NCI-H2107 (cell line): Measurements from ENCODE around the gene PHACTR1.

Source experiments
- DNase-seq: peaks from one replicate; lab custom pipeline; 2025; lab: John Stamatoyannopoulos, UW

PHACTR1 gene

DNA sequence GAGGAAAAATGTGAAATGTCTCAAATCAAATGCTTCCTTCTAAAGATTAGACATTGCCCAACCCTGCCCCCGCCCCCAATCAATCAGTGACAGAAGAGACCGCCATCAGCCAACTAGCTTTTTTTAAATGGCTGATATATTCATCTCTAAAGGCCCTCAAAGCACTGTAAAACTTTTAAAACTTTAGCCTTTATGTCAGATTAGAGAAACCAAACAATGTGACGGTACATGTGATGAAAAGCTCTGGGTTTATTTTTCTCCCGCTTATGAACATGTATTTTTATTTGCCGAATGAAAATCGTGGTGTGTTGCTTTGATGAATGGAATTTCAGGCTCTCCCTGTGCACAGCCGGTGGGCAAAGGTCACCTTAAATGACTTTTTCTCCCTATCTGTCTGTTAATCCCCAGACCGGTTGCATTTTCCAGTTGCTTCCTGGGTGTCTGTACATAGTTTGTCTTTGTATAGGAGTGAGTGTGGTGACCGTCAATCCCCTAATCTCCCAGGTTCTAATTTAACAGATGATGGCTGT is 573.3 kb downstream of the PHACTR1 start:
- DNase-seq = no peak

DNA sequence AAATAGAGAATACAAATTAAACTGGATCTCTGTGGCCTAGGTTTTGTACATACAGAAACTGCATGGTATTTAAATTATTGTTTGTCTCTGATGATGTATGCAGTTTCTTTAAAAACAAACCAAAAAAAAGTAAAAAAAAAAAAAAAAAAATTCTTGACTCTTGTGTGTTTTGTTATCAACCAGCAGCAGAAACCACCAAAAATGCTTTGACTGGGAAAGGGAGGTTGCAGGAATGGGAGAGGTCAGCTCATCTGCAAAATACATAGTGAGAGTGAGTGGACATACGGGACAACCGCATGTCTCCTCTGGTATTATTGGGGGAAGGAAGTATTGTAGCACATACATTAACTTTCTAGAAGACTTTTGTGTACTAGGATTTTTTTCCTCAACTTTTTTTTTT is 573.8 kb downstream of the PHACTR1 start:
- no peak for DNase-seq

DNA sequence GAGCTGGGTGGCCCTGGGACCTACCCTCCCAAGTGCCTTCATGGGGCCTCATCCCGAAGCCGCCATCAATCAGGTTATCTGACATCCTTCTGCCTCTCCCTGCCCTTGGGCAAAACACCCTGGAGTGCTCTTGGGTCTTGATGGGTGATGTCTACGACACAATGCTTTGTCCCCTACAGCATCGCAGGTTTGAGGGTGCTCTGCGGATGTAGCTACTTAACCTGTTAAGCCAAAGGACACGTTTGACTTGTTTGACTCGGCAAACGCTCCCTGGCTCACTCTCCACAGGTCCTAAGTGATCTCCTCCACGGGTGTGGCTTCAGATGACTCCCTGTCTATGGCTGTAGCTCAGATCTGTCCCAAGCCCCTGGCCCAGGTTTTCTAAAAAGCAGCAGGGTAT is 576.2 kb downstream of the PHACTR1 start:
- DNase-seq = no peak

DNA sequence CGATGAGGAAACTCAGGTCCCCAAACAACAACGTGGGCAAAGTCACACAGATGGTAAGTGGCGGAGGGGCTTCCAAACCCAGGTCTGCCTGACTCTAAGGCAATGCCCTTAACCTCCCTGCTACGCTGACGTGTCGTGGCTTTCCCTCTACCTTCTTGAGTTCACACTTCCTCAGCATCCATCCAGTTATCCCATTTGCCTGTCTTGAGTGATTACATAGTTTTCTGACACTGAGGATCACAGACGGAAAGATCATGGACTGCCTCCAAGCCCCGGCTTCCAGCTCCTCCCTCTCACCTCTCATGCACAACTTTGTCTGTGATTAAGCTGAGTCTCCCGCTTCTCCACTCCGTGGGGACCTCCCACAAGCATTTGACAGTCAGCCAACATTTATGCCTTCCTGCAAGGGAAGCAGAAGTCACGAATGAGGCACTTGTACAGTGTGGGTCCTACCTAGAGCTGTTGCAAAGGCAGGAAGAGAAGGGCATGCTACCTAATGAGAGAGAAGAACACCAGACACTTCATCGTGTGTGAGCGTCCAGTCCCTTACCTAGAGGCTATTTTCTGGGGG is 578.0 kb downstream of the PHACTR1 start:
- DNase-seq = no peak

DNA sequence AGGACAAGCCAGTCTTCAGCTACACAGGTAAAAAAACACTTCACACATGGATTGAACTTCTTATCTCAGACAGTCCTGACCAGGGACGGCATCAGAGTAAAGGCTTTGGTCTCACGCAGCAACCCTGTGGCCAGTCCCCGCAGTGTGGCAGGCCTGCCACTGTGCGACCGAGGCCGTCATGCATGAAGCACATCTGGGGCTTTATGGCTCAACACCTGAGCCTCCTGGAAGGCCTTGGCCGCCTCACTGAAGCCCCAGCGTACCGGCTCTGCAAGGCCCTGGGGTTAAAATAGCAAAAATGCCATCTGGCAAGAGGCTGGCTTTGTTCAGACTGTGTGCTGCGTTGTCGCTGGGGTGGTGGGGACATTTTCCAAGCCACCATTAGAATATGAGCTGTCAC is 579.0 kb downstream of the PHACTR1 start:
- DNase-seq = no peak

DNA sequence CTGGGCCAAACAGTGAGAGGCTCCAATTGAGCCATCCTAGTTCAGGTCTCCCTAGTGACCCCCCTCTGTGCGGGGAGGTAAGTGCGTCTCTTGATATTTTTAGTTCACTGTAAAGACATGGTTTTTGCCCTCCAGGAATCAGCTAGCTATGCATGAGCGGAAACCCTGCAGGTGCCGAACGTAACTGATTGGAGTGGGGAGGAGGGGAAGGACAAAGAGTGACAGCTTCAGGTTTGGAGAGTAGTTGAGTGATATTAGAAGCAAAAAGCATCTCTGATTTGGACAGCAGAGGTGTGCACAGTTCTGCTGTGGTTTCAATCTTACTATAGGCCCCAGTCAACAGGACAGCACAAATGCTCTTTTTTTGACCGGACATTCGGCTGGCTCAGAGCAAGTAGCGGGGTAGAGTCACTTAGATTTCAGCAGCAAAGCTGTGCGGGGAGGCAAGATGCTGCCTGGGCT is 580.0 kb downstream of the PHACTR1 start:
- no peak for DNase-seq

DNA sequence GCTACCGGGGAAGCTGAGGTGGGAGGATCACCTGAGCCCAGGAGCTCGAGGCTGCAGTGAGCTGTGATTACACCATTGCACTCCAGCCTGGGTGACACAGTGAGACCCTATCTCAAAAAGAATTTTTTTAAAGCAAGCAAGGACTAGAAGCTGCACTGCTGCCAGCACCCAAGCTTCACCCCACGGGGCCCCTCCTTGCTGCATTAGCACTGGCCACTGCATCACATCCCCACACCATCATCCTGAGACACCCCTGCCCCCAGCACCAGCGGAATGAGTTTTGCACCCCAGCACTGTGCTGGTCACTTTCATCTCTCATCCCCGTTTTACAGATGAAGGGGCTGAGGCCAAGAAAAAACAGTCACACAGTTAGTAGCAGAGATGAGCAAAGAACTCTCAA is 580.8 kb downstream of the PHACTR1 start:
- no peak for DNase-seq

DNA sequence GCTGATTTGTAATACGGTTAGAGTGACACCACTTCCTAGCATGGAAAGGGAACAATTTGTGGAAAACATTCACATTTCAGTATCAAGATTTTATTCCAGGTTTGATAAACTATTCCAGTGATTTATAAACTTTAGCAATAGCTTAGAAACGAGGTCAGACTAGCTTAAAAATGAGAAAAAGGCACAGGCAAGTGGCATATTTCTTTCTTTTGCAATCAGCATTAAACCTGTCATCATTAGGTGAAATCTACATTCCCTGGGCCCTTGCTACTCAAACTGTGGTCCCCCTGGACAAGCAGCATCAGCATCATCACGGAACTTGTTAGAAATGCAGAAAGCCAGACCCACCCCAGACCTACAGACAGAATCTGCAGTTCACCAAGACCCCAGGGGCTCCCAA is 581.9 kb downstream of the PHACTR1 start:
- no peak for DNase-seq

DNA sequence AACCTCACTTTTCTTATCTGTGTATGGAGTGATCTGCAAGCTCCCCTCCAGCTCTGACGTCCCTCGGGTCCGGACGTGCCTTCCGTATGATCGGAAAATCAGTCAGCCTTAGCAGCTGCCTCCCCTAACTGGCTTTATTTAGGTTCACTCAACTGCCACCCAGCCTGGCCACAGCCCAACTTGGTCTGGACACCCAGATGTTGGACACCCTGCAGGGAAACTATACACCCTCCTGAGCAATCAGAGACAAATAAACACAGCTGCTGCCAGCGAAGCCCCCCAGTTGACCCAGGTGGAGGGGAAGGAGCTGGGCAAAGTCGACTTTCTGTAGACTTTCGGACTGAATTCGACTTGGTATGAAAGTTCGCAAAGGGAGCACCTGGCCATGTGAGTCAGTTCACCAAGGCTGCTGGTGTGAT is 582.8 kb downstream of the PHACTR1 start:
- DNase-seq = no peak

DNA sequence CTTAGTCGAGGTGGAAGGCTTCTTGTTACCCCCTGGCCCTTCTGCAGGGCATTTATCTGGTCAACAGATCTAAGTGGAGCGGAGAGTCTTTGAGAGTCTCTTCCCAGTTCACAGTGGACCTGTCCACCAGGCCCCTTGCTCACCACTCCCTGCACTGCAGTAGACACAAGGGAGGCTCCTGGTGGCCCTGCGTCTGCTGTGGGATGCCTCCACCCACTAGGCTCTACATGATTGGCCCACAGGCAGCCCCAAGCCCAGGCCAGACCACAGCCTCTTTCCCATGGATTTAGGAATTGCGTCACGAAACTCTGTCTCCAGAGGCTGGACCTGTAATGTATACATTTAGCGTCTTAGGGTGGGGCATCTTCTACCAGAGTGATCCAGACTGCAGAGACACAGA is 583.4 kb downstream of the PHACTR1 start:
- no peak for DNase-seq

DNA sequence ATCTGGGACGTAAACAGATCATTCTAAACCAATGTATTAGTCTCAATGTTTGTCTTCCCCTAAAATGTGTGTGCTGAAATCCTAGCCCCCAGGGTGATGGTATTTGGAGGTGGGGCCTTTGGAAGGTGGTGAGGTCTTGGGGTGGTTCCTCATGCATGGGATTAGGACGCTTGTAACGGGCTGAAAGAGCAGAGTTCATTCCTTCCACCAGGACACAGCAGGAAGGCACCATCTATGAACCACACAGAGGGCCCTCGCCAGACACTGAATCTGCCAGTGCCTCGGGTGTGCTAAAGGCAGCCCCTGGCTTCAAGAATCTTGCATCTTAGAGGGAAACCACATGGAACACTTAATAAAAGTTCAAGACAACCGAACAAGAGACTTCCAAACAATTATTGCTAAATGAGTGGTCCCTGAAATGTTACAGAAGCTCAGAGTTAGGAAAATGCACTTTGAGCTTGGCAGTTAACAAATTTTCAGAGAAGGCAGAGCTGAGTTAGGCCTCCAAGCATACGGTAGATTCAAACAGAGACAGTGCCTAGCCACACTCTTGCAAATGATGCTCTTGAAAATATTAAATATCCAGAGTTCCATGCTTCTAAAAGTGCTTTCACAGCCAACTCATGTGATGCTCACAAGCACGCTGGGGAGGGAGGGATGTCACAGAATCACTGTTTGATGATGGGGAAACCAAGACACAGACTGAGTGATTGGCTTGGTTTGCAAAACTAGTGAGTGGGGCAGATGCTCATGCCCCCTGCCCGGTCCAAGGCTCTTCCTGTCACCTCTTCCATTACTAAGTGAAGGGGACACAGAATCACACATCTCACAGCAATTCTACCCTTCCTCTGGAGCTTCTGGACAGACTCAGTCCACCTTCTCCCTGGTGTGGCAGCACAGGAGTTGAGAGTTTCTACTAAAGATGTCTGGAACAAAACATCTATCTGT is 584.4 kb downstream of the PHACTR1 start:
- DNase-seq = no peak

DNA sequence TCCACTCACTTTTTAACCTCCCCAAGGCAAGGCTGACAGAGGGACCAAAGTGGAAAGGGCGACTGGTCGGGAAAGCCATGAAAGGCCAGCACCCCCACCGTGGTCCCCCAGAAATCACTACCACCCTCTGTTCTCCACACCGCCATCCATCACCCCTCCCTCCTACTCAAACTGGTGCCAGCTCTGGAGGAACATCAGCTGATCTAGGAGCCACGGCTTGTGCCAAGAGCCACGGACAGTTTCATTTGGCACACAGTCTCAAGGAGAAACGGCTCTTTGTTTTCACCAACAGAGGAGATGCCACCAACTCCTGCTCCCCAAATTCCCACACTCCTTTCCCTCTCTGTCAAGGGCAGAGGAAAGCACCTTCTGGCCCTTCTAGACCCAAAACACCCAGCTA is 585.7 kb downstream of the PHACTR1 start:
- no peak for DNase-seq

DNA sequence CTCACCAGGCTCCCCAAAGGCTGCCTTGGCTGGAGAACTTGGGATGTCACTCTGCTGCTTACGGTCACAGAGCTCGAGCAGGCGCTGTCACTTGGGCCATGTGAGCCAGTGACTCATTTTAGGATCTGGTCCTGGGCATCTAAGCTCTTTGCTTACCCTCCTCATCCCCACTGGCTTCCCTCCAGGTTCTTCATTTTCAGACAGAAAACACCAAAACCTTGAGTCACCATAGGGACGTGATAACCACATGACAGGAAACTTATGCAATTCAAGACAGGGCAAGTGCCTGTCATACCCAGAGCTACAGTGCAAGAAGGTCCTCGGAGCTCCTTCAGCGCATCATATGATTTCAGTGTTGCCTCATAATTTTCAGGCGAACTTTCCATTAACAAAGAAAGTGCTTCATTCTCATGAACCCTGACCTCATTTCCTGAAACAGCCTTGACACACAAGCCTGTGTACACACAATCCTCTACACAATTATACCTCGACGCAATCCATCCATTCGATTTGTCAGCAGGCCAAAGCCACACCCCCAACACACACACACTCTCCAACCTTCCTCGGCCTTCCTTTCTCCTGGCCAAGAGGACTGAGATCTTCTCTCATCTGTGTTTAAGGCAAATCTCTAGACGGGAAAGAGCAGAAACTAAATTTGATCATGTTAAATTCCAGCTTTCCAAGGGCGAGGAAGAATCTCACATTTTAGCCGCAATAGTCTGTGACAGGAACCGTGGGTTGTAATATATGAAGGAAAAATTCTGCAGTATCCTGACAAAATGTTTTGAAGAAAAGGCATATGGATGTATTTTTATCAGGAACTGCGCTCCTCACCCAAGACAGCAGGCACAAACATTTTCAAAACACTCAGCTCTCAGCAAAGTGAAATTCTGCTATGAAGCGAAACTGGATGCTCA is 586.4 kb downstream of the PHACTR1 start:
- DNase-seq = no peak

DNA sequence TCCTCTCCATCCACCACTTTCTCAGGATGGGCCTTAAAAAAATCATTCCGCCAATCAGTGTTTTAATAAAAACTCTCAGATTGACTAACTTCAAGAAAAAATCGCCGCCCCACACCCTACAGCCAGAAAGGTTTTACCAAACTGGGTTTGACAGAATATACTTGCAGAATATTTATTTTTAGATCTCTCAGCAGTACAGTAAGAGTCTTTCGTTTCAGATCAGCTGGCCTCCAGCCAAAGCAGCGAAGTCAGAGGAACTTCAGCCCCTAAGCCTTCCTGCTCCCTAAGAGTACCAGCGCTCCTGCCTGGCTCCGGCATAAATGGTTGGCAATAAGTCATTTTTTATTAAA is 587.1 kb downstream of the PHACTR1 start:
- no peak for DNase-seq

DNA sequence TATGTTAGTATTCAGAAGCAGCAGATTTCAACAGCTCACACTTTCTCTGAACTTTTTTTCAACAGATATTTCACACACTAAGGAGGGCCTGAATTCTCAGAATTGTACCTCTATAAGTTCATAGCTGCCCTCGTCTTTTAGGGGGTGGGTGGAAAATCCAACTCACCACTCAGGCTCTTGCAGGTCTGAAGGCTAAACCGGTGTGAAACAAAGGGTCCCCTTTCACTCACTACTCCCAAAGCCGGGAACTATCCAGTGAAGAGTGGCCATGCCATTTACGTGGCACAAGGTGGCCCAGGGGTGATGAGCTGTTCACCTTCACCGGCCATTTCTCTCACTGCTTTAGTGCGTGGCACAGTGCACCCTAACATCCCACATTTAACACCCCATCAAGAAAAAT is 587.5 kb downstream of the PHACTR1 start:
- DNase-seq = no peak

DNA sequence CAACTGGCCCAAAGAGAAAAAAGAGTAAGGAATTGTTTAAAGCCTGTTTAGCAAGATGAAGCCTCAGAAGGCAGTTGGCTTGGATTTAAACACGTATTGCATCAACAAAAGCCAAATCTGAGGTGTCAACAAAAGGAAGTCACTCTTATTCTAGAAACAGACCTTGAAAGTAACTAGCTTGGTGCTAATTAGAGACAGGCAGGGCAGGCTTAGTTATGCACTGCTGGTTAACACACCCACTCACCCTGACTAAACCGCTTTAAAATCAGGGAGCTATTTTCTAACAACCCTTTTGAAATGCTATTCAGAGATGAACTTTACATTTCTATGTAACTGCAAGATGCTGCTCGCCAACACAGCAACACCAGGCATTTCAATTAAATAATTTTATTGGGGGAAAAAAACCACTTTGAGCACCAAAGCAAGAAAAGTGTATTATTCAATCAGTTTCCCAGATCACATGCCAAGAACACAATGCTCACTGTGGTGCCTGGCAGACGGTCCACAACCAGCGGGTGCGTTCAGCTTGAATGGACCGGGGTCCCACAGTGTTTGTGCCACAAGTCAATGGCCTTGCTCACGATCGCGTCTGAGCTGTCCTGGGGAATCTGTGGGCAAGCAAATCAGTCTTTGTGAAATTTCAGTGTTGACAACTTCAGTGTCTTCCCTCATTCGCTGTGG is 588.2 kb downstream of the PHACTR1 start:
- DNase-seq = no peak

DNA sequence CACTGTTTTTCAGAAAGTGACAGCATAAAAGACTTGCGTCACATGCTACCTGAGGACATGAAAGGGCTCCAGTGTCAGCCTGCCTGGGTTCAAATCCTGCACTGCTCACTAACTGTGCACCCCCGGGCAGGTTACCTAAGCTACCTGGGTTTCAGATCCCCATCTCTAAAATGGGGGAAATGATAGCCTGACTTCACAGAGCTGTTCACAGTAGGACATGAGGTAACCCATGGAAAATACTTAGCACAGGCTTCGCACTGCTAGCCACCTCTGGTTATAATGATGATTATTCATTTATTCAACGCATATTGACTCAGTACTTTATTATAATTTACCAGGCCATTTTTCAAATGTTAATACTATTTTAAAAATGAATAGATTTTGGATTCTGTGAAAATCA is 588.7 kb downstream of the PHACTR1 start:
- no peak for DNase-seq

DNA sequence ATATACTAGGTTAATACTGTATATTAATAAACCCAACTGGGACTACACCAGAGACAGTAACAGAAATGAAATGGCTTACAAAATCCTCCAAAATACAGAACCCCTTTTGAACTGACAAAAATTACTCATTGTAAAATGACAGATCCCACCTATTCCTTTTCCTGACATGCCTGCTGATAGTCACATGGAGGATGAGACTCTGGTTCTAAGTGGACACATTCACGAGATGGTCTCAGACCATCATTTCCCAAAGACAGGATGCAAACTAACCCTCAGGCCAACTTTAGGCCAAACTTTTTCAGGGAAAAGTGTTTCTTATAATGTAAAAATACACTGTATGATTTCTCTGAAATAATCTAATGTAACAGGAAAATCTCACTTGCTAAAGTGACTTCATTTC is 589.2 kb downstream of the PHACTR1 start:
- no peak for DNase-seq

DNA sequence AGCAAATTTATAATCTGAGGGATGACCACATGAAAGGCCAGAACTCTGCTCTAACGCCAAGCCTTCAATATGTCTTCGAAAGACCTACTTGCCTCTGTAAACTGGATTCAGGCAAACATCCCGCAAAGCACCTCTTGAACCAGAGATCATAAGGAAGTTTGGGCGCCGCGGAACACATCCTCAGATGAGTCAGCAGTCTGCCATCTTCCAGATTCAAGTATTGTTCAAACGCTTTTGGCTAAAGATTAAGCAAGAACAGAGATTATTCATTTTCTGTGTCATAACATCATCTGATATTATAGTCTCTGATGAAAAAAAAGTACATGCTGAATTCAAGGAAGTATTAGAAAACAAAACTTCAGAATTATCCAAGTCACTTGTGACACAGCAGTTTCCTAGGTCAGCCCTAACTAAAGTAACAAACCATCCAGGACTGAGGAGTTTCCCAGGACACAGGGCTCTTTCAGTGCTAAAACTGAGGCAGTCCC is 591.0 kb downstream of the PHACTR1 start:
- no peak for DNase-seq

DNA sequence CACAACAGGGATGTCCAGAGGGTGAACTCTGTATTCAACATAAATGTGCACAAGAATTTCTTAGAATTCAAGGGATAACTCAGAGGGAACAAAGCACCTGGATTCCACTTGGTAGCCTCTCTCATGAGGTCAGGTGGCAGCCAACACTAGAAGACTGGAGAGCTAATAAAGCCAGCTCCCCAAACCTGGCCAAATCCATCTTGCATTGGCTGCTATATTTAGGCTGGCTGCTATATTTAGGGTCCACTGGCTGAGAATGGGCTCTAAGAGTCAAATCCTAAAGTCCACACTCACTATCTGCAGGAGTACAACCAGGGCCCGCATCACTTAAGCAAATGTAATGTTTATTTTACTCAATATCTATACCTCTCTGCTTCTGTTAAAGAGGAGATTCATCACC is 591.8 kb downstream of the PHACTR1 start:
- DNase-seq = no peak

DNA sequence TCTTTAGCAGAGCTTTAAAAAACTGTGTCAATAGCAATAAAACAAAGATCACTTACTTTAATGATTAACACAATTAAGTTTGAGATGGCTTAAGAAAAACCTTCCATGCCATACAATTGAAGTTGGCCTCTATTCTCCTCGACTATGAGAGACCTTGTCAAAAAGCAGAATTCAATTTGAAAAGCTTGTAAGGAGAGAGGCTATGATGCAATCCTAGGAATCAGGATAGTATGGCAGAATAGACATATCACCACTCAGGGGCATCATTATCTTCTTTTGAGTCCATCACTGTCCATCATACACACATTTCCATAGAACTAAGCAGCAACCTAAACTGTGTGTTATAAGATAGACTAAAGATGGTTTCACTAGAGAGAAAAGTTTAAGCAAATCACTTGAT is 594.6 kb downstream of the PHACTR1 start:
- DNase-seq = no peak

DNA sequence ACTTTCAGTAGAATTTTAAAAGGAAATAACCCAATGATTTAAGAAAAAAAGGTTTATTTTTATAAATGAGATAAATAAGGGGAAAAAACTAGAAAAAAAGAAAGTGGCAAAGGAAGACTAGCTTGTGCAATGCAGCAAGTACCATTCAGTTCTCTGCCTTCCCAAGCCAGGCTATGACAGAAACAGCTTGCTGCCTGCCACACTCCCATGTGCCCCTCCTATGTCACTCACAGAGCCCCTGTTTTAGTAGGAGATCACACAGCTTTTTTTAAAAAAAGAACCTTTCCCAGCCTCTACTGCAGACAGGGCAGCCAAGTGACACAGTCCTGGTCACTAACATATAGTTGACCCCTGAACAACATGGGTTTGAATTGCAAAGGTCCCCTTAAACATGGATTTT is 598.2 kb downstream of the PHACTR1 start:
- no peak for DNase-seq
